Prostate gland (tissue), 2 donors: Measurements from ENCODE around the gene RANBP1.

ENCODE experiments used
- POLR2AphosphoS5 ChIP-seq: sonication (generic); formaldehyde crosslinking; IDR thresholded peaks from one replicate; pipeline ENCODE4 v1.6.1; 2017; ENCODE audit warnings: antibody characterized with exemption
- TF ChIP-seq, protein P1 (sequence below), 4 experiments: fragments of 200-600 bp in 2 of 4; fragments of 450-650 bp in 2 of 4; sonication (generic) in 2 of 4; IDR thresholded peaks; 1 replicate in 3 of 4; 2 replicates in 1 of 4; pipeline ENCODE4 v1.5.1; 2016 to 2019; ENCODE audit warnings: antibody characterized with exemption in 4 of 4, mild to moderate bottlenecking in 2 of 4, moderate library complexity in 2 of 4

DNA sequence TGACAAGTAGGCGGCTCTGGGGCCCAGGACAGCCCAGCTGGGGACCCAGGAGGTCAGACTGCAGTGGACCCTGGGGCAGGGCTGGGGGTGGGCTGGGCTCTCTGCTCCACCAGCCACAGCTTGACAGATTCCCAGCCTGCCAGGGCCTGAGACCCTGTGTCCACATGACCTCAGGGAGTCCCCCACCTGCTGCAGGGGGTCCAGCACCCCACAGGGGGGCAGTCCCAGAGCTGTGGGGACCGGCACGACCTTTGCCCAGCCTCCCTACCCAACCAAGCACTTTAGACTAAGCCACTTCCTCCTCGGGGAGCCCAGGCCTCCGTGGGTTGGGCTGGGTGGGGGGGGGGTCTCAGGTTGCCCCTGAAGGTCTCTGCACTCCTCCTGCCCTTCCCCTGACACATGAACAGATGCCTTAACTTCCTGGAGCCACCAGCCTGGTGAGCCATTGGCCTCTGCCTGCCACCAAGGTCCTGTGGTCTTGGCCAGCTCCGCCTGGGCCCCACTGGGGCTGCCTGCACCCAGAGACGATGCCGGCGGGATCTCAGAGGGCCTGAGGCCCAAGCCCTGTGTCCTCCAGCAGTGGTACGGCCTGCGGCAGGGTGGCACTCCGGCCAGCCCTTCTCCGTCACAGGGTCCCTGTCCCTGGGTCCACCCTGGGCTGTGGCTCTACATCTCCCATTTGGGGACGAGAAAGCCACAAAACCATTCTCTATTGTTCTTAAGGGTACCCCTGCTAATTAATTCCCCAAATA is 31.5 kb downstream of the RANBP1 start:
- TF ChIP-seq, protein P1, sequence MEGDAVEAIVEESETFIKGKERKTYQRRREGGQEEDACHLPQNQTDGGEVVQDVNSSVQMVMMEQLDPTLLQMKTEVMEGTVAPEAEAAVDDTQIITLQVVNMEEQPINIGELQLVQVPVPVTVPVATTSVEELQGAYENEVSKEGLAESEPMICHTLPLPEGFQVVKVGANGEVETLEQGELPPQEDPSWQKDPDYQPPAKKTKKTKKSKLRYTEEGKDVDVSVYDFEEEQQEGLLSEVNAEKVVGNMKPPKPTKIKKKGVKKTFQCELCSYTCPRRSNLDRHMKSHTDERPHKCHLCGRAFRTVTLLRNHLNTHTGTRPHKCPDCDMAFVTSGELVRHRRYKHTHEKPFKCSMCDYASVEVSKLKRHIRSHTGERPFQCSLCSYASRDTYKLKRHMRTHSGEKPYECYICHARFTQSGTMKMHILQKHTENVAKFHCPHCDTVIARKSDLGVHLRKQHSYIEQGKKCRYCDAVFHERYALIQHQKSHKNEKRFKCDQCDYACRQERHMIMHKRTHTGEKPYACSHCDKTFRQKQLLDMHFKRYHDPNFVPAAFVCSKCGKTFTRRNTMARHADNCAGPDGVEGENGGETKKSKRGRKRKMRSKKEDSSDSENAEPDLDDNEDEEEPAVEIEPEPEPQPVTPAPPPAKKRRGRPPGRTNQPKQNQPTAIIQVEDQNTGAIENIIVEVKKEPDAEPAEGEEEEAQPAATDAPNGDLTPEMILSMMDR (IDR thresholded peaks at IDR 0.05), result no peak
- TF ChIP-seq POLR2AphosphoS5, result no peak
